Heart left ventricle (tissue), 16 donors: ENCODE data around the gene POFUT2. TPM values are rescaled to one million over a fixed set of nuclear protein-coding genes. Genes with fewer than 3 reads are reported as not detected.
A peak's percentile ranks its signal among the peaks of the same experiment; 100 is the strongest.

Experiments used
- ATAC-seq, 4 donors: fragments of 200-7000 bp; cut with Tn5 transposase; one replicate each; pipeline ENCODE4 v1.9.1; 2020 to 2022; ENCODE audit warnings: moderate library complexity in 4 of 4, mild to moderate bottlenecking in 3 of 4, moderate number of reproducible peaks in 1 of 4
- DNase-seq, 5 donors: peaks; one replicate each; pipeline ENCODE4 v3.0.0-alpha.2; 2020
- H3K27ac ChIP-seq, 12 donors: fragments of 200-600 bp; sonication (generic) in 4 of 12; one replicate each; pipeline versions ENCODE4 v1.5.0 to v1.8.0; 2016 to 2022; ENCODE audit warnings: mild to moderate bottlenecking in 2 of 12
- H3K27me3 ChIP-seq, 9 donors: fragments of 200-600 bp; sonication (generic) in 2 of 9; one replicate each; pipeline versions ENCODE4 v1.5.1 to v1.8.0; 2016 to 2022; ENCODE audit warnings: mild to moderate bottlenecking in 3 of 9
- H3K36me3 ChIP-seq, 9 donors: fragments of 200-600 bp; sonication (generic) in 2 of 9; one replicate each; pipeline versions ENCODE4 v1.5.0 to v1.8.0; 2018 to 2022; ENCODE audit warnings: mild to moderate bottlenecking in 2 of 9
- H3K4me1 ChIP-seq, 12 donors: fragments of 200-600 bp; sonication (generic) in 4 of 12; one replicate each; pipeline versions ENCODE4 v1.5.0 to v1.8.0; 2016 to 2022; ENCODE audit warnings: mild to moderate bottlenecking in 3 of 12
- H3K4me3 ChIP-seq, 12 donors: fragments of 200-600 bp; sonication (generic) in 4 of 12; one replicate each; pipeline versions ENCODE4 v1.5.0 to v1.8.0; 2017 to 2022; ENCODE audit warnings: mild to moderate bottlenecking in 9 of 12, moderate library complexity in 4 of 12
- H3K9me3 ChIP-seq, 12 donors: fragments of 200-600 bp; sonication (generic) in 4 of 12; one replicate each; pipeline versions ENCODE4 v1.5.0 to v1.8.0; 2016 to 2022; ENCODE audit warnings: mild to moderate bottlenecking in 1 of 12
- CTCF ChIP-seq, 12 donors: fragments of 200-600 bp; sonication (generic) in 4 of 12; IDR thresholded peaks; one replicate each; pipeline versions ENCODE4 v1.5.0 to v1.8.0; 2018 to 2022; ENCODE audit warnings: antibody characterized with exemption in 12 of 12, mild to moderate bottlenecking in 5 of 12
- POLR2A ChIP-seq, 2 donors: fragments of 450-650 bp; IDR thresholded peaks; one replicate each; pipeline ENCODE4 v1.6.1; 2017; ENCODE audit warnings: antibody characterized with exemption in 2 of 2, mild to moderate bottlenecking in 2 of 2, moderate library complexity in 2 of 2
- WGBS, 4 donors: extraction: QIAGEN DNeasy Blood & Tissue Kit in 2 of 4; methylation state at CpG; one replicate each; pipeline versions ENCODE4 v1.1.5 to v1.1.7; 2013 to 2018; 5-methylcytosine and 5-hydroxymethylcytosine counted together
- intact Hi-C, 10 donors: fragments of 100-400 bp; cut with DNase I; formaldehyde crosslinking; loops; one replicate each; pipeline versions ENCODE4 v1.11.1 to v1.14.2; 2022
- polyA plus RNA-seq, 2 donors: library from polyadenylated mRNA; stranded (reverse); fragments of 200-250 nt; gene quantifications; one replicate each; pipeline ENCODE4 v1.2.3, GENCODE V29; 2013
- total RNA-seq, 9 donors: library from RNA; depleted of rRNA in 2 of 9; stranded (reverse); fragments of >200 nt in 2 of 9; fragmentation: NEBNext Ultra II Directional in 3 of 9; extraction: Animal tissue kit (Norgen Biotek cat#: 25700) in 3 of 9; gene quantifications; one replicate each; pipeline versions ENCODE4 v1.1.0 to v1.2.4, GENCODE V29; 2016 to 2023
- donor health status: ischemic (EF 13 %, LVEDD 7.1; RV severe dilation, severe dysfunction).
- donor health status: healthy with polysubstance abuse.
- donor health status: DM: no; HTN: yes; CAD: no.
- donor health status: DM: no; HTN: no; CAD: no.
- donor health status: ischemic (EF 25% LVEDD 6.9; RV normal size, moderate dysfunction).
- donor health status: ischemic (EF 25% LVEDD 5.7; RV mildly dilated, moderate dysfunction).
- donor health status: healthy.
- donor health status: DM: yes; HTN: yes; CAD: no.
- donor health status: ischemic (EF 35%, LVEDD 5.7; RV mildly dilated, moderate dysfunction).
- donor health status: nonischemic (EF 11% LVEDD 7.7; RV severe dilation, severe dysfunction).
- donor health status: DM: yes; HTN: yes; CAD: no.
- donor health status: PGD.
- donor health status: ischemic (EF 29% LVEDD 5.4; RV normal size, mild dysfunction).
- donor health status: nonischemic (EF 23%, LVEDD 6.1; RV moderate dilation, normal function).

POFUT2 gene
- total and polyA plus RNA-seq, 11 donors = 10.8 to 25.8 (median 18.5) TPM

DNA sequence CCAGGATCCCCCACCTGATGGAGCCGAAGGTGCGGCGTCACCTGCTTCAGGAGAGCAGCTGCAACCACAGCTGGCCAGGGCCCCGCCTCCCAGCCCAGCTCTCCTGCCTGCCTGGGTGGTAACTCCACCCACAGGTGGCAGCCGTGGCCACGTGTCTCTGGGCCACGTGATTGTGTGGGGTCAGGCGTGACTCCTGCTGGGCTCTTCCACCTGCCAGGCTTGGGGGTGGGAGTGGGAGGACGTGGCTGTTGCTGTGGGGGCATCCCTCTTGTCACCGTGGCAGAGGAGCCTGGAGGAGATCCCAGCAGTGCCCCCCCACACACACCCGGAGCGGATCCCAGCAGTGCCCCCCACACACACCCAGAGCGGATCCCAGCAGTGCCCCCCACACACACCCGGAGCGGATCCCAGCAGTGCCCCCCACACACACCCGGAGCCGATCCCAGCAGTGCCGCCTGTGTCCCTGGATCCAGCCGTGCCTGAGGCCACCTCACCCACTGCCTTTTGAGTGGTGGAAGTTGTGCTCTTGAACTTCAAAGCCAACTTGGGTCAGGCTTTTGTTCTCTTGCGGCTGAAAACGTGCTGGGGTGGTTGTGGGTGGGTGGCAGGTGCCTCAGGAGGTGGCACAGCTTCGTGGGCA is 32.2 kb downstream of the POFUT2 start:
- Histone ChIP-seq H3K27ac (no peak overlapping the region), H3K4me3 (no peak overlapping the region), H3K27me3 (peaks cover 0 to 32% (median 9%) of the 10 kb centered on the region in 9 donors), H3K4me1 (peaks cover 0 to 19% (median 5%) of the 10 kb centered on the region in 12 donors), H3K9me3 (no peaks in the 10 kb centered on the region), H3K36me3 (no peaks in the 10 kb centered on the region)
- ATAC-seq = no peak
- intact Hi-C loops = loop anchor here in 2 of 10 donors (10.0 kb wide), 1 partner anchor 111 kb away; no protein-coding TSS in a partner anchor
- TF ChIP-seq CTCF (IDR thresholded peaks at IDR 0.05) (no peak), POLR2A (IDR thresholded peaks at IDR 0.05) (no peak)
- 77 to 90% (median 83%) methylated on average over 21 to 22 of the region's 22 CpGs for WGBS, 4 donors
- DNase-seq = no peak

DNA sequence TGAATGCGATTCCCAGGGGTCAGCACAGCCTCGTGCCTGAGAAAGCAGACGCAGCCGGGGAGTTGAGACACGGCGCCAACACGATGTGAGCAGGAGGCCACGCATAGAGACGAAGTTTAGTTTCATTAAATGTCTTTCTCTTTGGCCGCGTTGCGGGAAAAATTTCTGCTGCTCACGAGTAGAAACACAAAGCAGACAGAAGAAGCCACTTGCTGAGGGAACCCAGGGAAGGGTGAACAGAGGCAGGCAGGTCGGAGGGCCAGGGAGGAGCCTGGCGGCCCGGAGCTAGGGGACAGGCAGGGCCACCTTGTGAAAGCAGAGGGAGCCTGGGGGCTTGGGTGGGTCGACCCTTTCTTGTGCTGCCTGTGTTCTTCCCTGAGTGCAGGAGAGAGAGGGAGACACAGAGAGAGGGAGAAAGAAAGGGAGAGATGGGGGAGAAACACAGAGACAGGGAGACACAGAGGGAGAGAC is 33.2 kb downstream of the POFUT2 start:
- ATAC-seq = no peak
- intact Hi-C loops = loop anchor here in 2 of 10 donors (10.0 kb wide), 1 partner anchor 110 kb away; no protein-coding TSS in a partner anchor
- TF ChIP-seq POLR2A (IDR thresholded peaks at IDR 0.05) = no peak
- no peak for TF ChIP-seq CTCF (IDR thresholded peaks at IDR 0.05)

GRCh38 chr21:45253633-45254459 is 33.8 kb downstream of the POFUT2 start:
- 83 to 94% (median 87%) methylated on average over 7 to 28 of the region's 28 CpGs for WGBS, 4 donors
- Histone ChIP-seq H3K27ac (no peak overlapping the region), H3K4me3 (no peak overlapping the region), H3K36me3 (no peaks in the 10 kb centered on the region), H3K9me3 (no peaks in the 10 kb centered on the region), H3K27me3 (peaks cover 0 to 32% (median 9%) of the 10 kb centered on the region in 9 donors), H3K4me1 (peaks cover 0 to 22% (median 5%) of the 10 kb centered on the region in 12 donors)
- TF ChIP-seq CTCF (IDR thresholded peaks at IDR 0.05) (no peak), POLR2A (IDR thresholded peaks at IDR 0.05) (no peak)
- intact Hi-C loops = loop anchor here in 2 of 10 donors (10.0 kb wide), 1 partner anchor 109 kb away; no protein-coding TSS in a partner anchor
- ATAC-seq (no peak), DNase-seq (no peak)

More for the DNA sequence above, 33.2 kb downstream of the POFUT2 start:
- Histone ChIP-seq H3K27ac (no peak overlapping the region), H3K36me3 (no peaks in the 10 kb centered on the region), H3K27me3 (peaks cover 0 to 32% (median 9%) of the 10 kb centered on the region in 9 donors), H3K4me1 (peaks cover 0 to 19% (median 5%) of the 10 kb centered on the region in 12 donors), H3K9me3 (no peaks in the 10 kb centered on the region), H3K4me3 (no peak overlapping the region)
- WGBS, 4 donors = 83 to 92% (median 88%) methylated on average over 17 of the region's 17 CpGs
- DNase-seq = no peak

DNA sequence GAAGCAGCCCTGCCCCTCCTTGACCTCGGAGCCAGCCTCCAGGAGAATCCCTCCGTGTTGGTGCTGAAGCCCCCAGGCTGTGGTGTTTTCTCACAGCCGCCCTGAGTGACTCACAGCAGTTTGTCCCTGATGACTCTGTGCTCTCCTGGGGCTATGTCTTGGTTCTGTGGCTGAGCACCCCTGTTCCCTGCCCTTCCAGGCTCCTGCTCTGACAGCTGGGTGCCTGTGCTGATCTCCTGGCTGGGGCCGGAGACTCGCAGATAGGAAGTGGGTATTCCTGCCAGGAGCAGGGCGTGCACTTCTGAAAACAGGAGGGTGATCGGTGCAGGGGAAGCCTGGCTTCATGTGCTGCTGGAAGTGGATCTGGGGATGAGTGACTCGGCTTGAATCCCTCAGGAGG is 34.5 kb downstream of the POFUT2 start:
- H3K4me3 ChIP-seq = no peak overlapping the region
- WGBS, 4 donors = 32 to 47% (median 36%) methylated on average over 6 to 8 of the region's 8 CpGs
- ATAC-seq = peak in 3 of 4 donors; percentile 9 to 45 (median 36)
- no peak overlapping the region for H3K27ac ChIP-seq
- peaks cover 0 to 29% (median 5%) of the 10 kb centered on the region in 12 donors for H3K4me1 ChIP-seq
- H3K27me3 ChIP-seq = peaks cover 0 to 32% (median 9%) of the 10 kb centered on the region in 9 donors
- intact Hi-C loops = loop anchor here in 2 of 10 donors (10.0 kb wide), 1 partner anchor 108 kb away; no protein-coding TSS in a partner anchor
- H3K36me3 ChIP-seq = no peaks in the 10 kb centered on the region
- no peak for DNase-seq
- no peak for TF ChIP-seq POLR2A (IDR thresholded peaks at IDR 0.05)
- TF ChIP-seq CTCF (IDR thresholded peaks at IDR 0.05) = no peak
- H3K9me3 ChIP-seq = no peaks in the 10 kb centered on the region
